Hematopoietic multipotent progenitor cell (in vitro differentiated cells): ENCODE measurements around the gene ZNF746. TPM values are rescaled to one million over a fixed set of nuclear protein-coding genes. Genes with fewer than 3 reads are reported as not detected.
A peak's percentile ranks its signal among the peaks of the same experiment; 100 is the strongest.
"Not testable (repeated sequence)": the region's sequence is repeated elsewhere in the genome, so short reads cannot be mapped to it uniquely, and the experiment has no call there.

Experiments
- DNase-seq, 3 donors: peaks; one replicate each; pipeline ENCODE4 v3.0.0-alpha.2; 2011 to 2015; ENCODE audit warnings: low read depth in 2 of 3, low spot score in 2 of 3
- total RNA-seq: library from RNA; depleted of rRNA; stranded (reverse); fragments of >200 nt; gene quantifications from one replicate; pipeline ENCODE4 v1.2.3, GENCODE V29; 2012

ZNF746 gene
- 36.1 TPM for total RNA-seq

GRCh38 chr7:149497467-149498261 is at the start of gene ZNF746:
TSS of gene ZNF746 (minus strand) at chr7:149497809. CDS start at chr7:149497536, 273 bp downstream.
- peak; percentile 68 to 79 (median 79) for DNase-seq

DNA sequence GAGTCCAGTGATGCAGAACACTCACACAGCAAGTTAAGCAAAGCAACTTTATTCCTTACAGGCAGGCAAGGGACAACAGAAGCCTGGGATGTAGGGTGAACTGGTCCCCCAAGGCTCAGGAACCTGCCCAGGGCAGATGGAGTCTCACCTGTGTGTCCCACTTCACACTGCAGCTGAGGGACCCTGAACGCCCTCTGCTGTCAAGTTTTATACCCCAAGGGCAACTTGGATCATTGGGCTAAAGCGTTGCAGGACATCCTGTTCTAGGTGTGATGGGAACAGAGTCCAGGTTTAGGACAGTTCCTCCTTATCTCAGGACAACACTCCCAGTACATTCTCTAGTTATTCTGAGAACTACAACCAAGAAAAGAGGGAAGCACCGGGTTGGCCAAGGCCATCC is 49.5 kb upstream of the ZNF746 start:
- DNase-seq: no peak

GRCh38 chr7:149546331-149546730 is 48.7 kb upstream of the ZNF746 start:
- no peak for DNase-seq

GRCh38 chr7:149544028-149544427 is 46.4 kb upstream of the ZNF746 start:
- no peak for DNase-seq

GRCh38 chr7:149532654-149533053 is 35.0 kb upstream of the ZNF746 start:
- DNase-seq: no peak

DNA sequence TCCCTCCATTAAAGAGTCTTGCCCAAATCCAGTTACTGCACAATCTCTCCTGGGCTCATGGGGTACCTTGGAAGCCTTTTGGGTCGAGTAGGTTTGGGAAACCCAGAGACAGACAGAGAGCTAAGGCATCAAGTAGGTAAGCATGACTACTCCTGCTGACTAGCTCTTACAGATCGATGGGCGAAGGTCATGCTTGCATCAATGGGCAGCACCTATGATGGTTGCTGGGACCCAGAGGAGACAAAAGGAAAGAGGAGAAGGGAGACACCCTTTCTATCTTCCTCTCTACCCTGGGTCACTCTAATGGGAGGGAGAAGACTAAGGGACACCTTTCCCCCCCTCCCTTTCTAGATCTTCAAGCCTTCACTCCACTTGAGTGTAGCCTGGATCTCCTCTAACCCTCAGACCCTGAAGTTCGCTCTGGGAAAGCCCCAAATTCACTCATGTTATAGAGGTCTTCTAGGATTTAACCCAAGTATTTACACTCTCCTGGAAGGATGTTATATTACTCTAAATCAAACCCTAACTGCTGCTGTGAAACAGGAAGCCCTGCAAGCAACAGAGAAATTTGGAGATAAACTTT is 31.6 kb upstream of the ZNF746 start:
- peak in 1 of 3 donors; percentile 8 for DNase-seq

- DNase-seq: no peak
These were observed 29.8 kb upstream of the ZNF746 start for GRCh38 chr7:149527414-149527813.

GRCh38 chr7:149525280-149525679 is 27.7 kb upstream of the ZNF746 start:
- no peak for DNase-seq

- no peak for DNase-seq
These were observed 26.8 kb upstream of the ZNF746 start for GRCh38 chr7:149524394-149524793.

- DNase-seq: no peak
These were observed 12.6 kb upstream of the ZNF746 start for GRCh38 chr7:149510248-149510647.

- no peak for DNase-seq
These were observed 12.2 kb upstream of the ZNF746 start for GRCh38 chr7:149509774-149510173.

GRCh38 chr7:149505551-149505950 is 7.9 kb upstream of the ZNF746 start:
- no peak for DNase-seq

GRCh38 chr7:149501651-149502050 is 4.0 kb upstream of the ZNF746 start:
- no peak for DNase-seq

DNA sequence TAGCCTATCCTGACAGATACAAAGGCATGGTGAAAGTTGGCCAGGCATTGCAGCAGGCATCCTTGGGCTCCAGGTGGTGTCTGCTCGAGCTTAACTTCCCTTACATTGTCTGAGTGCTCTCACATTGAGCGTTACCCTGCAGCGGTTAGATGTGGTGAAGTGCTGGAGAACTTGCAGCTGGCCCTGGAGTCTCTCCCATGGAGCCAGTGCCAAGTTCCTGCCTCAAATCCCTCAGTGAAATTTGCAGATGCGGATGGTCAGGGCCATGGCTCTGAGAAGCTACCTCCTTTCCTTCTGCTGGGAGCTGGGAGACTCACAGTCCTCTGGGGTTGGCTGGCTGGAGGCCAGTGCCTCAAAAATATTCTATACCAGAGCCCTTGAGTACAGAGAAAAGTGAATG is 3.3 kb upstream of the ZNF746 start:
- DNase-seq: no peak

DNA sequence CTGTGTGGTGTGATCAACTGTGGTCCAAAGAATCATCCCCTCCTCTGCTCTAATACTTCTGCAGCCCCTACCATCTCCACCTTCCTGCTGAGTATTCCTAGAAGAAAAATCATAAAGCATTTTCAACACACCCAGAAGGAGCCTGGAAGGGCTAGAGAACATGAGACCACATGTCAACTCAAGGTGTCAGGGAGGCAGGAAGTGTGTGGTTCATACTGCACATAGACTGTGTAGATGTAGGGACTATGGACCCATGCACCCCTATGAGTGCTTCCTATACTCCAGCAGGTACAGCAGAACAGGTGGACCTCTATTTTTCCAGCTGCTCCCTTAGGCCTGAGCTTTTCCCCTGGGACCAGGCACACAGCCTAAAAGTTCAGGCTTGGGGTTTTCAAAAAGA is 2.6 kb upstream of the ZNF746 start:
- DNase-seq: no peak

DNA sequence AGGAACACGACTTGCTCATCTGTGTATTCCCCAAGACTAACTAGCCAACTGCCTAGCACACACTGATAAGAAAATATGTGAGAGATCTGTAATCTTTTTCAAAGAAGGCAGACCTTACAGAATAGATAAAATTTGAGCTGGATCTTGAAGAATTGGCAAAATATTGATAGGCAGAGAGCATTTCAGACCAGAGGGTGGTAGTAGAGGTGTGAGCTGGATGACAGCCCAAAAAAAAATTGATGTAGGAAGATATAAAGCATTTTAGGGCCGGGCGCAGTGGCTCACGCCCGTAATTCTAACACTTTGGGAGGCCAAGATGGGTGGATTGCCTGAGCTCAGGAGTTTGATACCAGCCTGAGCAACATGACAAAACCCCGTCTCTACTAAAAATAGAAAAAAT is 1.2 kb upstream of the ZNF746 start:
- no peak for DNase-seq

DNA sequence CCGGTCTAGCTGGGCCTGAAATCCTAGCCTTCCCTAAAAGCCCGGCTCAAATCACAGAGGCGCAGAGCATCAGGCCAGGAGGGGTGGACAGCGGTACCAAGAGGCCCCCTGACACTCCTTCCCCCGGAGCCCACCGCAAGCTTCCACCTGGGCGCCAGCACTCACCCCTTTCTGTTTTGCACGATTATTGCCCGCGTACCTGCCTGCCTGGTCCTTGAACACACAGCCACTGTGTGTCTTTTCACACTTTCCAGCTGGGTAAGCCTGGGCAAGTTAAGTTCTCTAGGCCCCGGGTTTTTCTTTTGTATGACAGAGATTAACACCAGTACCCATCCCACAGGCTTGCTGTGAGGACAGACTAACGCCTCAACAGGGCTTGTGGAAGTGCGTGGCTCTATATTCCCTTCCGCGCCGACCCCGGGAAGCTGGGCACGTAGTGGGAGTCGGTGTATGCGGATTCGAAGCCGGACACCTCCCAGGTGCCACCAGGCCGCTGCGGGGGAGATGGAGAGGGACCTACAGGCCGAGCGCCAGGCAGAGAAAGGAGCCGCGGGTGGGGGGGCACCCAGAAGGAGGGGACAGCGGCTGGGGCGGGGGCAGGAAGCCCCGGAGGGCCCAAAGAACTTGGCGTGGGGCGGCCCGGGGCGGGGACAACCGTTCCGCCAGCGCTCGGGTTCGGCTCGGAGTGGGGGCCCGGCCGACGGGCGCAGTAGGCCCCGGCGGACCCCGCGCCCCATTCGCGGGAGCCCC is 792 bp downstream of the ZNF746 start:
- DNase-seq: peak; percentile 13 to 48 (median 24)

DNA sequence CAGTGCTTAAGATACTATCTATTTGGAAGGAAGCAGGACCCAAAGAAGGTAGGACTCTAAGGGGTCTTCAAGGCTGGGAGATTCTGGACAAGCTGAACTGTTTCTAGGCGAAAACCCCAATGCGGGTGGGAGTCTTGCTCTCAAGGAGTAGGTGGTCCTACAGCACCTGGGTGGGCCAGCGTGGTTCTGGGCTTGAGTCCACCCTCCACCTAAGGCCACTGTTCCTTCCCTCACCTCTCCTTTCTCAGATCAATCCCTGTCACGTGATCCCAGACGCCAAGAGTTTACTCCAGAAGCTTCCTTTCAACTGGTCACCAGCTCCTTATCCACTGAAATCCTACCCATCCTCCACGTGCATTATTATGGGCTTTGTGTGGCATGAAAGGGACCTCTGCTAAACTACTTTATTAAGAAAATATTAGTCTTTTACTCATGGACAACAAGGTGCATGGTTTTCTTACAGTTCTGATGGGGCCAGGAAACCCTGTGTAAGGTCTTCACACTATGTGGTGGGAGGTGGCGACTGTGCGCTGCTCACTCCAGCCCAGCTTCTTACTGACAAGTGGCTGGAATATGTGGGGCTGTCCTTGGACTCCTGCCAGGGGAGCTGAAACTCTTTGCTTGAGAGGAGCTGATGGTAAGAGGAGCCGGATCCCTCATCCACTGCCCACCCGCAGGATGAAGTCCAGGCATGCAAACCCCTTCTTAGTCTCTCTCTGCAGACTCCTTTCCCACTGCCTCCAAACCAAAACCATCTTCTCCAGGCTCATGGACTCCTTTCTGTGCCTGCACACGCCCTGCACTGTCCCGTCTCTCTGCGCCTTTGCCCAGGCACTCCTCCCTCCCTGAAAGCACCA is 1.6 kb downstream of the ZNF746 start:
- DNase-seq: peak in 1 of 3 donors; percentile 40

- peak in 2 of 3 donors; percentile 78 to 88 for DNase-seq
These were observed 2.8 kb downstream of the ZNF746 start for GRCh38 chr7:149494738-149495368.

GRCh38 chr7:149493975-149494374 is 3.6 kb downstream of the ZNF746 start:
- not testable (repeated sequence) for DNase-seq
